A673 (cell line): ENCODE results near the gene CLDN14.

Experiments used
- CTCF ChIP-seq: fragments of 300-800, 200-600 bp; sonication (generic); conservative IDR thresholded peaks from 2 replicates; pipeline ENCODE4 v1.5.1; 2017; ENCODE audit warnings: low read depth, mild to moderate bottlenecking, antibody characterized with exemption, low read length, moderate library complexity, mixed read lengths
- EZH2 ChIP-seq: fragments of 200-600 bp; sonication (generic); IDR thresholded peaks from 2 replicates; pipeline ENCODE4 v1.6.1; 2017; ENCODE audit warnings: borderline replicate concordance, low read depth, mild to moderate bottlenecking, mixed read lengths, antibody characterized with exemption, low read length; ENCODE audit not compliant: poor library complexity, severe bottlenecking

- no peak for TF ChIP-seq CTCF
- no peak for TF ChIP-seq EZH2
These were observed 29.0 kb upstream of the CLDN14 start for GRCh38 chr21:36508948-36509347.
